ENCODE data around the gene BACE1. TPM values are rescaled to one million over a fixed set of nuclear protein-coding genes. Genes with fewer than 3 reads are reported as not detected.
"Not testable (repeated sequence)": the region's sequence is repeated elsewhere in the genome, so short reads cannot be mapped to it uniquely, and the experiment has no call there.

Gene BACE1
- total RNA-seq, 2 experiments from 2014 or later = 0.62 TPM

- H3K4me3 Mint-ChIP-seq; H3K9me3 Mint-ChIP-seq; H3K27ac Mint-ChIP-seq; DNase-seq; intact Hi-C loops (cut with micrococcal nuclease); H3K27me3 Mint-ChIP-seq (ENCODE audit: low read depth); CTCF ChIA-PET; H3K4me1 Mint-ChIP-seq (ENCODE audit: low read depth); H3K36me3 Mint-ChIP-seq (ENCODE audit: low read depth): not testable (repeated sequence)
Measured at GRCh38 chr11:117264624-117265323, 51.3 kb downstream of the BACE1 start.

GRCh38 chr11:117259417-117259816 is 56.6 kb downstream of the BACE1 start:
- H3K9me3 Mint-ChIP-seq = no peaks in the 10 kb centered on the region
- H3K27ac Mint-ChIP-seq = no peak overlapping the region
- peaks cover 11% of the 10 kb centered on the region for H3K36me3 Mint-ChIP-seq (ENCODE audit: low read depth)
- no peak overlapping the region for H3K4me3 Mint-ChIP-seq
- DNase-seq = no peak
- H3K27me3 Mint-ChIP-seq (ENCODE audit: low read depth) = no peaks in the 10 kb centered on the region
- H3K4me1 Mint-ChIP-seq (ENCODE audit: low read depth) = no peaks in the 10 kb centered on the region
- CTCF ChIA-PET = no interaction called here
- intact Hi-C loops (cut with micrococcal nuclease) = no loop called here

GRCh38 chr11:117258576-117258975 is 57.5 kb downstream of the BACE1 start:
- Mint-ChIP-seq H3K4me1 (ENCODE audit: low read depth) (no peaks in the 10 kb centered on the region), H3K27me3 (ENCODE audit: low read depth) (no peaks in the 10 kb centered on the region), H3K4me3 (no peak overlapping the region), H3K36me3 (ENCODE audit: low read depth) (peaks cover 9% of the 10 kb centered on the region), H3K27ac (no peak overlapping the region), H3K9me3 (no peaks in the 10 kb centered on the region)
- CTCF ChIA-PET = no interaction called here
- intact Hi-C loops (cut with micrococcal nuclease) = no loop called here
- DNase-seq = no peak

- CTCF ChIA-PET = interaction anchor here (1.2 kb wide), 1 partner anchor 16 kb away, joined by 3 read pairs; no protein-coding TSS in a partner anchor
- Mint-ChIP-seq H3K4me1 (ENCODE audit: low read depth) (no peaks in the 10 kb centered on the region), H3K9me3 (no peaks in the 10 kb centered on the region), H3K27ac (no peak overlapping the region), H3K27me3 (ENCODE audit: low read depth) (no peaks in the 10 kb centered on the region), H3K36me3 (ENCODE audit: low read depth) (peaks cover 6% of the 10 kb centered on the region), H3K4me3 (no peak overlapping the region)
- intact Hi-C loops (cut with micrococcal nuclease) = no loop called here
- no peak for DNase-seq
Measured at GRCh38 chr11:117256573-117256972, 59.5 kb downstream of the BACE1 start.

GRCh38 chr11:117255966-117256365 is 60.1 kb downstream of the BACE1 start:
- CTCF ChIA-PET = interaction anchor here (1.2 kb wide), 1 partner anchor 15 kb away, joined by 3 read pairs; no protein-coding TSS in a partner anchor
- Mint-ChIP-seq H3K4me1 (ENCODE audit: low read depth) (no peaks in the 10 kb centered on the region), H3K36me3 (ENCODE audit: low read depth) (peaks cover 6% of the 10 kb centered on the region), H3K27me3 (ENCODE audit: low read depth) (no peaks in the 10 kb centered on the region), H3K9me3 (no peaks in the 10 kb centered on the region), H3K4me3 (no peak overlapping the region), H3K27ac (no peak overlapping the region)
- intact Hi-C loops (cut with micrococcal nuclease) = no loop called here
- DNase-seq = no peak

GRCh38 chr11:117251506-117251905 is 64.5 kb downstream of the BACE1 start:
- H3K4me1 Mint-ChIP-seq (ENCODE audit: low read depth) = no peaks in the 10 kb centered on the region
- no peaks in the 10 kb centered on the region for H3K9me3 Mint-ChIP-seq
- intact Hi-C loops (cut with micrococcal nuclease) = no loop called here
- H3K27me3 Mint-ChIP-seq (ENCODE audit: low read depth) = no peaks in the 10 kb centered on the region
- CTCF ChIA-PET = no interaction called here
- no peak overlapping the region for H3K27ac Mint-ChIP-seq
- H3K4me3 Mint-ChIP-seq = no peak overlapping the region
- peaks cover 14% of the 10 kb centered on the region for H3K36me3 Mint-ChIP-seq (ENCODE audit: low read depth)
- no peak for DNase-seq

- H3K4me1 Mint-ChIP-seq (ENCODE audit: low read depth) = no peaks in the 10 kb centered on the region
- DNase-seq = no peak
- H3K36me3 Mint-ChIP-seq (ENCODE audit: low read depth) = peaks cover 20% of the 10 kb centered on the region
- H3K27ac Mint-ChIP-seq = no peak overlapping the region
- no peaks in the 10 kb centered on the region for H3K27me3 Mint-ChIP-seq (ENCODE audit: low read depth)
- no peak overlapping the region for H3K4me3 Mint-ChIP-seq
- no peaks in the 10 kb centered on the region for H3K9me3 Mint-ChIP-seq
- intact Hi-C loops (cut with micrococcal nuclease) = no loop called here
- CTCF ChIA-PET = no interaction called here
Measured at GRCh38 chr11:117249571-117249970, 66.5 kb downstream of the BACE1 start.

GRCh38 chr11:117248341-117248740 is 67.7 kb downstream of the BACE1 start:
- no peaks in the 10 kb centered on the region for H3K4me1 Mint-ChIP-seq (ENCODE audit: low read depth)
- intact Hi-C loops (cut with micrococcal nuclease) = no loop called here
- DNase-seq = no peak
- no peak overlapping the region for H3K4me3 Mint-ChIP-seq
- H3K9me3 Mint-ChIP-seq = no peaks in the 10 kb centered on the region
- CTCF ChIA-PET = no interaction called here
- no peaks in the 10 kb centered on the region for H3K27me3 Mint-ChIP-seq (ENCODE audit: low read depth)
- H3K27ac Mint-ChIP-seq = no peak overlapping the region
- peaks cover 23% of the 10 kb centered on the region for H3K36me3 Mint-ChIP-seq (ENCODE audit: low read depth)

GRCh38 chr11:117239295-117239694 is 76.8 kb downstream of the BACE1 start:
- DNase-seq = no peak
- CTCF ChIA-PET = no interaction called here
- Mint-ChIP-seq H3K27me3 (ENCODE audit: low read depth) (no peaks in the 10 kb centered on the region), H3K36me3 (ENCODE audit: low read depth) (peaks cover 14% of the 10 kb centered on the region), H3K4me1 (ENCODE audit: low read depth) (peaks cover 7% of the 10 kb centered on the region), H3K4me3 (no peak overlapping the region), H3K27ac (no peak overlapping the region), H3K9me3 (no peaks in the 10 kb centered on the region)
- intact Hi-C loops (cut with micrococcal nuclease) = no loop called here

GRCh38 chr11:117238221-117238620 is 77.8 kb downstream of the BACE1 start:
- DNase-seq = no peak
- H3K4me3 Mint-ChIP-seq = no peak overlapping the region
- intact Hi-C loops (cut with micrococcal nuclease) = no loop called here
- no peaks in the 10 kb centered on the region for H3K27me3 Mint-ChIP-seq (ENCODE audit: low read depth)
- H3K4me1 Mint-ChIP-seq (ENCODE audit: low read depth) = peaks cover 16% of the 10 kb centered on the region
- H3K36me3 Mint-ChIP-seq (ENCODE audit: low read depth) = peaks cover 12% of the 10 kb centered on the region
- CTCF ChIA-PET = interaction anchor here (0.7 kb wide), 2 partner anchors 65 to 188 kb away, joined by 3 read pairs; no protein-coding TSS in a partner anchor
- no peak overlapping the region for H3K27ac Mint-ChIP-seq
- H3K9me3 Mint-ChIP-seq = no peaks in the 10 kb centered on the region

Other genes starting within 250 kb of the BACE1 start
- gene SIK3, start 217.8 kb downstream of the BACE1 start, total RNA-seq = 10 to 100 TPM; 13.8 to 15.7 TPM
- 10 to 100 TPM; 43.7 to 44.3 TPM for gene PAFAH1B2, start 172.0 kb downstream of the BACE1 start, total RNA-seq
- gene SIDT2, start 137.5 kb downstream of the BACE1 start, total RNA-seq = 10 to 100 TPM; 23.9 to 25.6 TPM
- gene TAGLN, start 116.9 kb downstream of the BACE1 start, total RNA-seq = 1 to 10 TPM; 2.1 to 2.2 TPM
- gene PCSK7, start 84.2 kb downstream of the BACE1 start, total RNA-seq = 10 to 100 TPM; 97.6 to 97.9 TPM
- 10 to 100 TPM; 14.0 to 14.4 TPM for gene RNF214, start 83.6 kb downstream of the BACE1 start, total RNA-seq
- 1 to 10 TPM; 2.8 to 3.0 TPM for gene BACE1-AS, start 24.9 kb downstream of the BACE1 start, total RNA-seq
- gene CEP164, start 11.6 kb upstream of the BACE1 start, total RNA-seq = 10 to 100 TPM; 23.9 to 24.6 TPM

All from activated naive CD4-positive, alpha-beta T cell treated with anti-CD3 and anti-CD28 coated beads for 36 hours (primary cell).